Measurements from ENCODE around the gene CTCF. TPM values are rescaled to one million over a fixed set of nuclear protein-coding genes. Genes with fewer than 3 reads are reported as not detected.

The CTCF gene
- total RNA-seq, 2 donors from 2014 or later: 61.3 to 74.6 TPM

DNA sequence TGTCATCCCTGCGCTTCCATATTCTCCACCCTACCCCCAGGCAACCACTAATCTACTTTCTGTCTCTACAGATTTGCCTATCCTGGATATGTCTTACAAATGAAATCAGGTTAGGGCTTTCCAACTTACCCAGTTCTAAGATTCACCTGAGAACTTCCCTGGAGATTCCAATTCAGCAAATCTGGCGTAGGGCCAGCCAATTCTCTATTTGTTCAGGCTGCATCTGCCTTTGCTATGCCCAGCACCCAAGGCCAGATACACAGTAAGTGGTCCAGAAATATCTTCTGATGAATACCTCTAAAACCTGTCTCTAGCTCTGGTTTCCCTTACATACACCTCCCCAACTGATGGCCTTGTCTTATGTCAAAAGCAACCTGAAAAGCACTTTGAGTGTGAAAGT lies 10.4 kb upstream of the CTCF start:
- Mint-ChIP-seq H3K9me3 (no peaks in the 10 kb centered on the region), H3K27me3 (ENCODE audit: insufficient read depth) (no peaks in the 10 kb centered on the region), H3K4me1 (no peaks in the 10 kb centered on the region), H3K36me3 (ENCODE audit: low read depth) (peaks cover 3% of the 10 kb centered on the region), H3K27ac (no peak overlapping the region), H3K4me3 (no peak overlapping the region)
- H3K9me3 ChIP-seq (ENCODE audit: control insufficient read depth, low read length): no peaks in the 10 kb centered on the region
- WGBS, 2 experiments (ENCODE audit: insufficient coverage in 1 of 2, insufficient read length in 1 of 2): 92 to 95% methylated on average over 2 of the region's 2 CpGs
- no peak overlapping the region for H3K4me3 ChIP-seq (ENCODE audit: low read length)
- H3K27me3 ChIP-seq (ENCODE audit: control insufficient read depth, insufficient read depth, low read length, poor library complexity, severe bottlenecking): no peaks in the 10 kb centered on the region
- DNase-seq: no peak
- peak overlapping the region; percentile 44 for H3K27ac ChIP-seq (ENCODE audit: low read depth, low read length)
- H3K4me1 ChIP-seq (ENCODE audit: control insufficient read depth, insufficient read depth, low read length): no peaks in the 10 kb centered on the region
- peaks cover 15% of the 10 kb centered on the region for H3K36me3 ChIP-seq (ENCODE audit: control insufficient read depth, insufficient read depth, low read length)
- TF ChIP-seq, protein P1, sequence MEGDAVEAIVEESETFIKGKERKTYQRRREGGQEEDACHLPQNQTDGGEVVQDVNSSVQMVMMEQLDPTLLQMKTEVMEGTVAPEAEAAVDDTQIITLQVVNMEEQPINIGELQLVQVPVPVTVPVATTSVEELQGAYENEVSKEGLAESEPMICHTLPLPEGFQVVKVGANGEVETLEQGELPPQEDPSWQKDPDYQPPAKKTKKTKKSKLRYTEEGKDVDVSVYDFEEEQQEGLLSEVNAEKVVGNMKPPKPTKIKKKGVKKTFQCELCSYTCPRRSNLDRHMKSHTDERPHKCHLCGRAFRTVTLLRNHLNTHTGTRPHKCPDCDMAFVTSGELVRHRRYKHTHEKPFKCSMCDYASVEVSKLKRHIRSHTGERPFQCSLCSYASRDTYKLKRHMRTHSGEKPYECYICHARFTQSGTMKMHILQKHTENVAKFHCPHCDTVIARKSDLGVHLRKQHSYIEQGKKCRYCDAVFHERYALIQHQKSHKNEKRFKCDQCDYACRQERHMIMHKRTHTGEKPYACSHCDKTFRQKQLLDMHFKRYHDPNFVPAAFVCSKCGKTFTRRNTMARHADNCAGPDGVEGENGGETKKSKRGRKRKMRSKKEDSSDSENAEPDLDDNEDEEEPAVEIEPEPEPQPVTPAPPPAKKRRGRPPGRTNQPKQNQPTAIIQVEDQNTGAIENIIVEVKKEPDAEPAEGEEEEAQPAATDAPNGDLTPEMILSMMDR (conservative IDR thresholded peaks at IDR 0.05): no peak
- H3K9ac ChIP-seq (ENCODE audit: extremely low read depth, low read length, poor library complexity, severe bottlenecking): no peak overlapping the region

DNA sequence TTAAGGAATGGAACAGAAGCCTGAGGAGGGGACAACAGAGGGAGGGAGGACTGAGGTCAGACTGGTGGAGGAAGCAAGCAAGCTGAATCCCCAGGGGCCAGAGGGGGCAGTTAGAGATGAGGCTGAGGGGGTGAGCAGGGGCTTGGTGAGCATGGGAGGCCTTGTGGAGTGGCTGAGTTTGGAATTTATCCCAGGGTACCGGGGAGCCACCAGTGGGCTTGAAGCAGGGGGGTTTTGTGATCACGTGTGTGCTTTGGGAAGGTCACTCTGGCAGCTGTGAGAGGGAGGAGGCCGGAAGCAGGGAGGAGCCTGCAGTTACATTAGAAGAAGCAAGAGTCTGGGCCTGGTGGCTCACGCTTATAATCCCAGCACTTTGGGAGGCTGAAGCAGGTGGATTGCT lies 9.8 kb upstream of the CTCF start:
- Mint-ChIP-seq H3K27me3 (ENCODE audit: insufficient read depth) (no peaks in the 10 kb centered on the region), H3K4me3 (no peak overlapping the region), H3K27ac (peak overlapping the region; percentile 74), H3K9me3 (no peaks in the 10 kb centered on the region), H3K4me1 (no peaks in the 10 kb centered on the region), H3K36me3 (ENCODE audit: low read depth) (peaks cover 3% of the 10 kb centered on the region)
- H3K4me1 ChIP-seq (ENCODE audit: control insufficient read depth, insufficient read depth, low read length): no peaks in the 10 kb centered on the region
- no peaks in the 10 kb centered on the region for H3K9me3 ChIP-seq (ENCODE audit: control insufficient read depth, low read length)
- WGBS, 2 experiments (ENCODE audit: insufficient coverage in 1 of 2, insufficient read length in 1 of 2): 73 to 77% methylated on average over 4 of the region's 4 CpGs
- peaks cover 12% of the 10 kb centered on the region for H3K36me3 ChIP-seq (ENCODE audit: control insufficient read depth, insufficient read depth, low read length)
- no peak overlapping the region for H3K9ac ChIP-seq (ENCODE audit: extremely low read depth, low read length, poor library complexity, severe bottlenecking)
- TF ChIP-seq, protein P1 (conservative IDR thresholded peaks at IDR 0.05): no peak
- H3K27me3 ChIP-seq (ENCODE audit: control insufficient read depth, insufficient read depth, low read length, poor library complexity, severe bottlenecking): no peaks in the 10 kb centered on the region
- H3K27ac ChIP-seq (ENCODE audit: low read depth, low read length): peak overlapping the region; percentile 44
- DNase-seq: no peak
- no peak overlapping the region for H3K4me3 ChIP-seq (ENCODE audit: low read length)

DNA sequence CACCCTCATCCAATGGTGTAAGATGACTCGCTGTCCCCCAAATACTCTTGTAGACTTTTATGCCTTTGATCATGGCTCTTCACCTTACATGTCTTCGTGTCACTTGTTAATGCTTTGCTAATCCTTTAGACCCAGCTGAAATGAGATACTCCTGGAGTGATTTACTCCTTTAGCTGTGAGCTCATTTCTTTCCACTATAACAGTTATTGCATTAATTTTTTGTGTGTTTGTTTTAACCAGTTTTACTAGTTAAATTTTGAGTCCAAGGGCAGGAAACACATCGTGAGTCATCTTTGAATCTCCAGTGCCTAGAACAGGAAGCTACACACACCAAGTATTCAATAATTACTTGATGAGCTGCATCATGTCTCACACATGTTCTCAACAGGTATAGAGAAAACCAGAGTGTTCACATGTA lies 6.5 kb upstream of the CTCF start:
- Histone ChIP-seq H3K9ac (ENCODE audit: extremely low read depth, low read length, poor library complexity, severe bottlenecking) (no peak overlapping the region), H3K27ac (ENCODE audit: low read depth, low read length) (no peak overlapping the region)
- TF ChIP-seq, protein P1 (conservative IDR thresholded peaks at IDR 0.05): no peak

More for the DNA sequence above, 6.5 kb upstream of the CTCF start:
- H3K36me3 ChIP-seq (ENCODE audit: control insufficient read depth, insufficient read depth, low read length): no peaks in the 10 kb centered on the region
- 93 to 100% methylated on average over 3 of the region's 3 CpGs for WGBS, 2 experiments (ENCODE audit: insufficient coverage in 1 of 2, insufficient read length in 1 of 2)
- H3K36me3 Mint-ChIP-seq (ENCODE audit: low read depth): peaks cover 6% of the 10 kb centered on the region
- H3K4me1 Mint-ChIP-seq: peaks cover under 1% of the 10 kb centered on the region
- no peak for DNase-seq
- H3K27ac Mint-ChIP-seq: no peak overlapping the region
- no peaks in the 10 kb centered on the region for H3K27me3 Mint-ChIP-seq (ENCODE audit: insufficient read depth)
- H3K4me3 Mint-ChIP-seq: no peak overlapping the region
- no peak overlapping the region for H3K4me3 ChIP-seq (ENCODE audit: low read length)
- no peaks in the 10 kb centered on the region for H3K9me3 Mint-ChIP-seq
- no peaks in the 10 kb centered on the region for H3K4me1 ChIP-seq (ENCODE audit: control insufficient read depth, insufficient read depth, low read length)
- H3K27me3 ChIP-seq (ENCODE audit: control insufficient read depth, insufficient read depth, low read length, poor library complexity, severe bottlenecking): no peaks in the 10 kb centered on the region
- no peaks in the 10 kb centered on the region for H3K9me3 ChIP-seq (ENCODE audit: control insufficient read depth, low read length)

Data from endodermal cell (in vitro differentiated cells).